HG03103 (cell line): ENCODE measurements around the gene TUNAR.

Experiments used
- ATAC-seq: cut with Tn5 transposase; IDR thresholded peaks from one replicate; pipeline ENCODE4 v1.9.1; 2021; ENCODE audit warnings: low read depth; ENCODE audit not compliant: unreplicated experiment

TUNAR gene

DNA sequence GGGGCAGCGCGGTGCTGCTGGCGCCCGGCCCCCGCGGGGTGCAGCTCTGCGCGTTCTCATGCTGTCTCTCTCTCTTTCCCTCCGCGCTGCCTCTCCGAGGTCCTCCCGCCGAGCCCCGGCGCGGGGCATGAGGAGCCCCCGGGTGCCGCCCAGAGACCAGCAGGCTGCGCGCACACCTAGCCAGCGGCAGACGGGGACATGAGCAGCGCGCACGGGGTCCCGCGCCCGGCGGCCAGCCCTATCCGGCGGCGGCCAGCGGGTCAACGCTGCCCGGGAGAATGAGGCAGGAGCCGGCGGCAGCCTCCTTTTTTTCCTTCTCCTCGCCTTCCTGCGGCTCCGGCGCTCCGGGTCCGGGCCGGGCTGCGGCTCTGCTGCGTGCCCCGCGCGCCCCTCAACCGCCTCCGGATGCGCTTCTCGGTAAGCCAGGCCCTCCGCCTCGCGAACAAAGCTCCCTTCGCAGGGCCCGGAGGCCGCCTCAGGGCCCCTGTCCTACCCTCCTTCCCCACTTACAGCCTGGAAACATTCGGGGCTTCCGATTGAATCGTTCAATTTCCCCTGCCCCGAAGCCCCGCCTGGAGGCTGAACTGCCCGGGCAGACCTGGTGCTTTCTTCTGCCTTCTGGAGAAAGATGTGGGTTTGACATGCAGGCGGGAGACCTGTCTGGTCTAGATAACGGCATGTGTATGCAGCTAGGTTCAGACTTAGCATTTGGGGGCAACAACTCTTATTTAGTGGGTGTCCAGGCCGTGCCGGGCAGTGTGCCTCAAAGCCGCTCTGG lies at the start of gene TUNAR:
TUNAR (plus strand) TSS at position 72 of the 778 bp plus-strand sequence.
- ATAC-seq, result no peak

DNA sequence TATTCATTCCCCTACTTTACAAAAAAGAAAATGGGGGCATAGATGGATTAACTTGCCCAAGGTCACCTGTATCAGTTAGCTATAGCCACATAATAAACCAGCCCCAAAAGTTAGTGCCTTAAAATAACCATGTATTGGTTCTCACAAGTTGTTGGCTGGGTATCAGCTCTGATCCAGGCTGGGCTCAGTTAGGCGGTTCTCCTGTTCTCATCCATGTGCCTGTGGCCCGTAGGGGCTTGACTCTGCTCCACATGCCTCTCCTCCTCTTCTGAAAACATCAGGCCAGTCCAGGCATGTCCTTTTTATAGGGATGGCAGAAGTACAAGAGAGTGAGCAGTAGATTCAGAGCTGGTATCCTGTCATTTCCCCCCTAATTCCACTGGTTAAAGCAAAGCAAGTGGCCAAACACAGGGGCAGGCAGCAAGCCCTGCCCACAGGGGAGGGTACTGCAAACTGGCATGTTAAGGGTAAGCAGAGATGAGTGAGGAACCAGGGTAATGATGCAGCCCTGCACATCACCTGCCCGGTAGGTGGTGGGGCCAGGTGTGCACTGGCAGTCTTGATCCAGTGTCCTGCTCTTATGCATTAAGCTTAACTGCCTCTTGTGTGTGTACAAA lies 47.9 kb upstream of the TUNAR start:
- ATAC-seq, result no peak

DNA sequence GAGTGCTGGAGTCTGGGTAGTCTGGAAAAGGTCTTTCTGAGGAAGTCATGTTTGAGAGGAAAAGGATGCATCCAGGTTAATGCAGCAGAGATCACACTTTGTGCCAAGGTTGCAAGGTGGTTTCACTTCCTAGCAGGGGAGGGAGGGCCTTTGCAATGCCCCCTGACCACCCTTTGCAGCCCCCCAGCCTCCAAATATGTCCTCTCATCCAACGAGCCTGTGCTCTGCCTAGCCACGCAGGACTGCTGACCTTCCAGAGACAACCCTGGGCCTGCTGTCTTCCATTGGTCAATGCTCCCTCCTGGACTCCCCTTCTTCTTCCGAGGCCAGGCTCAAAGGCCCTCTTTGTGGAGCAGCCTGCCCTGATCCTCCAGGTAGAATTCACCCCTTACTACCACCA lies 47.3 kb upstream of the TUNAR start:
- ATAC-seq, result no peak

DNA sequence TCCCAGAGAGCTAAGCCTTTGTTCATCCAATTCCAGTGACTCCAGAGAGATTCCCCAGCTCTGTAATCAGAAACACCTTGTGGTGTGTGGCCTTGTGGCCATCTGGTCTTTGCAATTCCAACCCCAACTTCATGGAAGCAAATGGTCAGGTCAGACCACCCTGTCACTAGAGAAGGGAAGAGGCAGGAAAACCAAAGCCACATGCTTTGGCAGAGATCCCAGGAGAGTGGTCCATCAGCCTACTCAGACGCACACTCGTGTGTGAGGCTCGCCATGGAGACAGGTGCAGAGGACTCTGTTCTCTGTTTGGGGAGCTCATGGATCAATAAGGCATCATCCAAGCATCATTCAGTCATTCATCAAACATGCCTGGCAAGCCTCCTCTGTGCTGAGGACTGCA lies 46.2 kb upstream of the TUNAR start:
- ATAC-seq, result no peak

DNA sequence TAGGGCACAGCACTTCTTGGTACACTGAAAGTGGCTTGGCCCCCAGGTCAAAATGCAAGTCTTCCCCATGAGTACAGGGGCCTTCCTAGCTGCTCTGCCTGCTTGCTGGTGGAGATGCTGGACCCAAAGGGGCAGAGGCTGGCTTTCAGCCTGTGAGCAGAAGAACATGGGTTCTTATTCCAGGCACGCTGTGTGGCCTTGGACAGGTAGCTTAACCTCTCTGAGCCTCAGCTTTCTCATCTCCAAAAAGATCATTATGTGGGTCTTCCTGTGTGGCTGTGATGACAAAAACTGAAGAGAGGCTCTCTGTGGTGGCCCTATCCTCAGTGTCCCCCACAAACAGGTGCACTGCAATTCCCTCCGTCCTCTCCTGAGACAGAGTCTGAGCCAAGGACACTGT lies 45.6 kb upstream of the TUNAR start:
- no peak for ATAC-seq

DNA sequence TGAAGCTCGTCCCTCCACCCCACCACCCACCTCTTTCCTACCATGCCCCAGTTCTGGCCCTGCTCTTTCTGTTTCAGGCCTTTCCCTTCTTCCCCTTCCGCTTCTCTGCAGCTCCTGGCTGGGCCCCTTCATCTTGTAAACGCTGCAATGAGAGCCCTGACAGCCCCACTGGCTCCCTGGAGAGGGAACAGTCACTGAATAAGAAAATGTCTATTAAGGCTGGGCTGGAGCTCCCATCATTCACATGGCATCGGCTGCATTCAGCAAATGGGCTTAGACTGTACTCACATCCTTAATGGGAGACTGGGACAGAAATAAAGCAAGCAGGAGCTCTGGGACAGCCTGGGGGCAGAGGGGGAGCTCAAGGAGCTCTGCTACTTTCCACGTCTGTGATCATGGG lies 45.2 kb upstream of the TUNAR start:
- ATAC-seq, result no peak

DNA sequence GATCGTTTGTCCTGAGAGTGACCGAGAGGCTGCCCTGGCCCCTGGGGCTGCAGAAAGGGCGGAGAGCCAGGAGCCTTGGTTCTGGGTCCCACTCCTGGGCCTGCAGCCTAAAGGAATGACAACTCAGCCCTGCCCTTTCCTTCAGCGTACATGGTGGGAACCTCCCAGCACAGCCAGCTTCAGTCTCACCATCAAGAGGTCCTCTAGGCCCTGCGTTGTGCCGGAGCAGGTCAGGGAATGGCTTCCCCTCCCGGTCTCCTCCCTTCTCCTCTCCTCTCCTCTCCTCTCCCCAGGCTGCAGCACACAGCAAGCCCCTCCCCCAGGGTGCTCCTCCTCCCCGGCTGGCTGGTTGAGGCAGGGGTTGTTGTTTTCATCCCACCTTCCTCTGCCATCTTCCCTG lies 44.6 kb upstream of the TUNAR start:
- ATAC-seq, result no peak

DNA sequence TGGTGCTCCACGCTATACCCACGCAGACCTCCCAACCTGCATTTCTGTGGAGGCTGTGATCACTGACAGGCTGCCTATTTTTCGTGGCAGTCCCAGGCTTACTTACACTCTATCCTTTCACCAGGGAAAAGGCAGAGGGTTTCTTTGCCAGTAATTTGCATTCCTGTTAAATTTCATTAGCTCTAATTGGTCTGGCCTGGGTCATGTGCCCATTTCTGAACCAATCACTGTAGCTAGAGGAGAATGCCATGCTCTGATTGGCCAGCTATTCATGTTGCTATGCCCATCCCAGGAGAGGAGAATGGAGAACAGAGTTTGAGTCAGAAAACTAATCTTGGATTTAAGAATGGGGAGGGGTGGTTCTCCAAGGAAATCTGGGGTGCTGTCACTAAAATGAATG lies 43.2 kb upstream of the TUNAR start:
- ATAC-seq, result no peak

DNA sequence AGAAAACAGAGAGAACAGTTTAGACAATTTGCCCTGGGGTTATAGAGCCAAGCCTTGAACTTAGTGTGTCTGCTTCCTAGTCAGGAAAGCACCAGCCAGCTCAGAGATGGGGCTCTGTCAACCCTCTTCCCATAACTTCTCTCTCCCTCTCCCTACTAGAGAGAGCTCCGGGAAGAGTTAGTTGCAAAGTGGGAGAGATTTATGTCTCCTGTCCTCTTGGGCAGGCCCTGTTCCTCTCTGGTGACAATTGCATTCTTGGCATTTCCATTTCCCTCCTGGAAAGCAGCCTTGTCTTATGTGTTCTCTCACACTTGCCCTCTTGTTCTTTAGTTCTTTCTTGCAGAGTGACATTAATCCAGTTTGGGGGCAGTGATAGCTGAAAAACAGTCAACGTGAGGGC lies 42.1 kb upstream of the TUNAR start:
- no peak for ATAC-seq

DNA sequence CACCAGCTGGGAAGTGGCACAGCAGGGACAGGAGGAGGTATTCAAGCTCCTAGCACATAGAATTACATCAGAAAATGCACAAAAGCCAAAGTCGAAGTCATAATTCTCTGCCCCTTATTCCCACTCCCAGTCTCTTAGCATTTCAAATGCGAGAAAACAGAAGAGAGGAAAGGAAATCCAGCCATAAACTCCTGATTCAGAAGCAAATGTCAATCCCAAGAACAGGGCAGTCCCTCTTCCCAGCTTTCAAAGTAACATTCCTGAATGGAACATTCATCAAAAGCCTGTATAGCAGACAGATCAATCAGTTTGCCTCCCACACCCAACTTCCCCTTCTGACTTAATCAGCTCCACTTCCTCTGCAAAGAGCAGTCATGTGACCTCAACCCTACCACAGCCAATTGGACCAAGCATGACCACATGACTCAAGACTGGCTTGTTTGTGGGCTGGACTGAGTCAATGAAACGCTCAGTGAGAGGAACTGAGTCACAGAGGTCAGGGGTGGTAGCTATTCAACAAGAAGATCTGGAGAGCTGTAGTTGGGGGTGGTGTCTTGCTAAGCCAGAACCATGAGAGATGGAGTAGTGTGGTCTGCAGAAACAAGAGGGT lies 41.4 kb upstream of the TUNAR start:
- no peak for ATAC-seq

DNA sequence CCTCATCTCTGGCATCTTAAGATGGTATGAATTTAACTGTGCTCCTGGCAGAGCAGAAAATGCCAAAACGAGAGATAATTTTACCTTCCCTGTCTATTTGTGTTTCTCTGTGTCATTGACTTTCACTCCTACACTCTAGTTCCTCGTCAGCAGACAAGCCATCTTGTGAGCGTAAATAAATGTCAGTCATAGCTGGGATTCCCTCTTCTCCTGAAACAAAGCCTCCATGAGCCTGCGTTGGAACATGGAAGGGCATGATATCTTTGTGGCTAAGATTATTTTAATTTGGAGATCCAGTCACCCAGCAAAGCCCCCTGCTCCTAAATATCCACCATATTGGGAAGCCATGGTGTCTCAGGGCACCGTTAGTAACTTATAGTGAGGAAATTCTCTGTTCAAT lies 37.8 kb upstream of the TUNAR start:
- ATAC-seq, result no peak

DNA sequence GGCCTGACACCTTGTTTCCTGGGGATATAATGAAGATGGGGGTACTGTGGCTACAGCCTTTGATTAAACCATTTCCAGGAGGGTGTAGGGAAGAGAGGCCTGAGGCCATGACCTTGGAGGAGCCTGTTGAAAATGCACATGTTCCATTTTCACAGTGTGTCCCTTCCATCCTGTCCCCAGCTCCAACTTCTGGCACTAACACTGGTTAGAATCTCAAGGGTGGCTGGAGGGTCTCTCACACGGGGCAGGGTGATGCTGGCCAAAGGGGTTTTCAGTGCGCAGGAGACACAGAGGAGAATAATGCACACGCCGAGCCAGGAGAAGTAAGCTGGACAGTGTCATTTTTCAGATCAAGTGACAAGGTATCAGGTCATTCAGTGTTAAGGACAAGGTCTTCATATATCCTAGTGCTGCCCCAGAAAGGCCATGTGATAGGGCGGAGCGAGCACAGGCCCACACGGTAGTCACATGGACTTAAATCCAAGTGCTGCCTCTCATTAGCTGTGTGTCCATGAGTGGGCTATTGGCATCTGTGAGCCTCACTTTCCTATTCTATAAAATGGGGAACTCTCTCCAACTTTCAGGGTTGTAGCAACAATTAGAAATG lies 36.4 kb upstream of the TUNAR start:
- no peak for ATAC-seq

DNA sequence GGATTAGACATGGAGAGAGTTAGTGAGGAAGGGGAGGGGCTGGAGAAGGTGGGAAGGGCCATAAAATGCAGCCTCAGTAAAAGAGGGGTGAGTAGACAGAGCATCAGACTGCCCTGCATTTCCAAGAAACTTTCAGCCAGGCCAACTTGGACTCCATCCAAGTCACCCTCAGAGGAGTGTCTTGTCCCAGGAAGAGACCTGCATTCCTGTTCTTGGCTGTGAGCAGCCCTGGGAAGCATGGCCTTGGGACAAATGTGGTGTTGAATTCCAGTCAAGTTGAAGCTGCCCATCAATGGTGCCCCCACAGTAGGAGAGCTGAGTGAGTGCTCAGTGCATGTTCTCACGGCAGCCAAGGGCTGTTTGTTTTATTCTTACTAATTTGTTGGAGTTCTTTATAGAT lies 35.0 kb upstream of the TUNAR start:
- ATAC-seq, result no peak

DNA sequence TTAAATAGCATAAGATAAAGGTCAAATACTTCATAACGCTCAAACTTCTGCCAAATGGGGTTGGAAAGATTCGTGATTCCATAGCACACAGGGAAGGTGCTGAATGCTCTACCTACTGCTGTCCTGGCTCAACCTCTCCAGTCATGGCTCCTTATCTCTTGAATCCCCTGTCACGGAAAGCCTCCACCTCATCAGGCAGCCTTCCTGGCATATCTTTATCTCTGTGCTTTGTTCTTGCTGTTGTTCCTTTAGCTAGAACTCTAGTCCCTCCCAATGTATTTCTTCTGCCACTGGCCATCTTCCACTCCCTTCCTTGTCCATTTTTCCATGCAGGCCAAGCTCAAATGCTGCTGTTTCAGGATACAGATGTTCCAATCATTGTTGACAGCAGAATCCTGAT lies 26.9 kb upstream of the TUNAR start:
- ATAC-seq, result no peak

DNA sequence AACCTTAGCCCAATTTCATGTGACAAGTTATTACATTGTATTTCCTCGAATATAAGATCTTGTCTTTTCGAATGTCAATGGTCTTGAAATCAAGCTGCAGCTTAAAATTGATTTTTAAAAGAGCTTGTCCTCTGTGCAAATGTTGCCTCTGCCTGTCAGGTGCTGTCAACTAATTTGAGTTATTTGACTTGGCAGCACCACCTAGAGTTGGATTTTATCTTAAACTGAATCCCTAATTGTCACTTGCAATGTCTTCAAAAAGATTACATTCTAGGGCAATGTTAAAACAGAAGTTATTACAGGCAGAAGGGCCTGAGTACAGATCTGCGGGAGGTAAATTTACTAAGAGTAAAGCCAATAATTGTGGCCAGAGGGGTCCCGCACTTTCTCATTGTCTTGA lies 26.2 kb upstream of the TUNAR start:
- ATAC-seq, result no peak

DNA sequence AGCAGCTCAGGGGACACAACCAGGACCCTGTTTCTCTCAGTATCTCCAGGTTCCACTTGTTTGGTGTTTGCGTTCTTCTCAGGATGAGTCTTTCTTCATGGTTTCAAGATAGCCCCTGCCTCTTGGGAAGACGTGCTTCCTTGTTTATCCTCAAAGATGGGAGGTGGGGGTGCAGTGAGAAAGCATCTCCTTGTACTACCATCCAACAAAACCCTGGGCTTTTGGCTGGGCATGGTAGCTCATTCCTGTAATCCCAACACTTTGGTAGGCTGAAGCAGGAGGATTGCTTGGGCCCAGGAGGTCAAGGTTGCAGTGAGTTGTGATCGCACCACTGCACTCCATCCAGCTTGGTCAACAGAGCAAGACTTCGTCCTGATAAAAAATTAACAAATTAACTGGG lies 21.0 kb upstream of the TUNAR start:
- ATAC-seq, result no peak

DNA sequence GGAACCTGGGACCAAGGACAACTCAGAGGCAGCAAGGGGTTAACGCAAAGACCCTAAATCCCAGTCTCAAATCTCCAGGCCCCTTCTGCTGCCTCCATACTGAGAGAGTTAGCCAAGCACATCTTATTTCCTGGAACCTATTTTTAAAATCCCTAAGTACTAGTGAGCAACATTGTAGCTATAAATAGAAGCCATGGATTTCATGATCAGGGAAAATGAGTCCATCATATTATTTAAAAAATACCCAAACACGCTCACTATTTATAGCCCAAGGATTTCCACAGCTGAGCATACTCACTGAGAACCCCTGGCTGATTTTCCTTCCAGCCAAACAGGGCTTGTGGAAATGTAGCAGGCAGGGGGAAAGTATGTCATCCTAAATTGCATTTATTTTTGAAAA lies 19.4 kb upstream of the TUNAR start:
- ATAC-seq, result no peak

DNA sequence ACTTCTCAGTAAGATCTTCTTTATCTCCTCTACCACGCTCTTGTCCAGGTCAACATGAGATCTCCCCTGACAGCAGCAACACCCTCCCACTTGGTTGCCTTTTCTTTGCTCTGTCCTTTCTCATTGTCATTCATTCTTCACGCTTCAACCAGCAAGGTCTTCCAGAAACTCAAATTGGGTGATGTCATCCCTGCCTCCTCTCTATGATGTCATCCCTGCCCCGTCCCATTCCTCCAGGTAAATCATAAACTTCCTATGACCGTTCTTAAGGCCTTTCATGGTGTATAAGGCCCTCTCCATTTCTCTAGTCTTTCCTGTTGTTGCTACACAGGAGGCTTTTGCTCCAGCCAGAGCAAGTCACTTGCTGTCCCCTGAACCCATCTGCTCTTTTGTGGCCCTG lies 17.7 kb upstream of the TUNAR start:
- no peak for ATAC-seq

DNA sequence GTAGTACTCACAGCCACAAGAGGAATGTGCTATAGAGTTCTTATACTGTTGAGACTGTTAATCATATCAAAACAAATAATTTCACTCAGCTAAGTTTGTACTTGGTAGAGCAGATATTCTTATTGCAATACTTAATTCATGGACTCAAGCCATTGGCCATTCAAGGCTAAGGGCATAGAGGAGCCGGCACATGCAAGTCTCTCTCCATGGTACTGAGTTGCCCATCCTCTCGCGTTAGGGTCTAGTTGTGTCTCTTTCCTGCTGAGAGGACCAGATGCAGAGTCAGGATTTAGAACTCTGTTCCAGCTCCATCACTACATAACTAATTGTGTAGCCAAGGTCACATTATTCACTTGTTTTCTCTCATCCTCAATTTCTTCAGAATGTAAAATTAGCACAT lies 14.4 kb upstream of the TUNAR start:
- no peak for ATAC-seq

DNA sequence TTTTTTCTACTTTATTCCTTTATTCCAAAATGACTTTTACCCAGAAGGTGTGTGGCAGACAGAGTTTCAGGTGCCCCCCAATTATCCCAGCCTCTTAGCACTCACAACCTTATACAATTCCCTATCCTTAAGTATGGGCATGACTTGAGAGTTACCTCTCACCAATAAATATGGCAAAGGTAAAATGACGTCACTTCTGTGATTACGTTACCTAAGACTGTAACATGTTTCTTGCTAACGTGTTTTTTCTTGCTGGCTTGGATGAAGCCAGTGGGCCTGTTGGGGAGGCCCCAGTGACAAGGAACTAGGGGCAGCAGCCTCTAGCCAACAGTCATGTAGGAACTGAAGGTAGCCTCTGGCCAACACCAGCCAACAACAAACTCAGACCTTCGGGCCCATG lies 13.3 kb upstream of the TUNAR start:
- ATAC-seq, result no peak

DNA sequence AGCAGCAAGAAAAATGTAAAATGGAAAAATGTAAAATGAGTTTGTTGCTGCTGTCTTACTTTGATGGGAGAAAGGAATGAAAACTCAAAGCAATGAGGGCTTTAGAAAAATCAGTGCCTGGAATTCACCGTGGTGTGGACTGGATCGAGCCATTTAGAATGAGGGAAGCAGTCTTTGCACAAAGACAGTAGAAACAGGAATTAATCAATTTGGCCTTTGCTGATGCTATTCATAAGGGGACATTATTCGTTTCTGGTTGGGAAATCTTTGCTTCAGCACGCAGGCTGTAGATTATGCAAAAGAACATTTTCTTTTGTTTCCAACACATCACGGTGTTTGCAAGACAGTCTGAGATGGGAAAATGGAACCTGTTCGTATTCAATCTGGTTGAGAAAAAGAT lies 6.9 kb upstream of the TUNAR start:
- no peak for ATAC-seq

DNA sequence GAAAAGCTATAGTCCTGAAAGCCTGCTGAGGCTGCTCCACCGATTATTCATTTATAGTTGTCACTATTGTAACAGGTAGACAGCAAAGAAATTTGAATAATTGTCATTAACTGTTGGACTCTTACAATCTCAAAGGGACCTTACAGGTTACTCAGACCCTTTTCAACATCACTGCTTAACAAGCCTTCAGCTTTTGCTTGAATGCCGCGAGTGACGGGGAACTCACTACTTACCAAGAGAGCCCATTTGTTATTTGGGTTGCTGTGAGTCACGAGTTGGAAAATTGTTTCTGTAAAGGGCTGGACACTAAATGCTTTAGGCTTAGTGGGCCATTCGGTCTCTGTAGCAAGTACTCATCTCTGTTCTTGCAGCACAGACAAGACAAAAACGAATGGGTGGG lies 5.9 kb upstream of the TUNAR start:
- no peak for ATAC-seq
